NOMO-1 (cell line): ENCODE measurements around the gene HCCS.
"Not testable (repeated sequence)": the region's sequence is repeated elsewhere in the genome, so short reads cannot be mapped to it uniquely, and the experiment has no call there.

Experiments used
- DNase-seq, 2 experiments: peaks; one replicate each; lab custom pipeline; 2025; ENCODE audit not compliant: unreplicated experiment in 2 of 2; lab: John Stamatoyannopoulos, UW

HCCS gene

DNA sequence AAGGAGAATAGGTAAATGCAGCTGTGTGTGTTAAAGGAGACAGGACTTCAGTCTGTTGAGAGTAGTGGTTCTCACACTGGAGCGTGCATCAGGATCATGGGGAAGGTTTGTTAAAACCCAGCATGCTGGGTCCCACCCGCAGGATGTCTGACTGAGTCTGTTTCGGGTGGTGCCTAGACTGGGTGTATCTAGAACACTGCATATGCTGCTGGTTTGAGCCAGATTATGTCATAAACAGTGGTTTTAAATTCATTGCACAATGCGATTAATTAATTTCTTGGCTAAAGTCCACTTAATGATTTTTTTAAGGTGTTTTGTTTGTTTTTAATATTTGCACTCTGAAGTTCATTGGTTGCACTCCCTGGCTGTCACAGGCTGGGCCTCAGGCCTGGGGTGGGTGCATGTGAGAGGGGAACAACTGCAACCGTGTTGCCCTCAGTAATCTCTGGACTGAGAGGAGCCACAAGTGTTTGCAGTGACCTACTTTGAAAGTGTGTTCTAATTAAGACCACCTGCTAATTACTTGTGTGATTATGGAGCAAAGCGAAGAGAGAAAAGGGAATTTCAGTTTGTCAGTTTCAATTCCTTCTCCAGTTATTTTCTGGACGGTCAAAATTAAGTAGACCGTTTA is 8.3 kb downstream of the HCCS start:
- DNase-seq, result no peak

DNA sequence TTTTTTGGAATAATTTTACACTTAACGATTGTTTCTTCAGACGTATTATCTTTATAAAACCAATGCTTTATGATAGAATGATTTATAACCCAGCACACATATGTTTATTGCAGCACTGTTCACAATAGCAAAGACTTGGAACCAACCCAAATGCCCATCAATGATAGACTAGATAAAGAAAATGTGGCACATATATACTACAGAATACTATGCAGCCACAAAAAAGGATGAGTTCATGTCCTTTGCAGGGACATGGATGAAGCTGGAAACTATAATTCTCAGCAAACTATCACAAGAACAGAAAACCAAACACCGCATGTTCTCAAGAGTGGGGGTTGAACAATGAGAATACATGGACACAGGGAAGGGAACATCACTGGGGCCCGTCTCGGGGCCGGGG is 12.0 kb downstream of the HCCS start:
- not testable (repeated sequence) for DNase-seq

DNA sequence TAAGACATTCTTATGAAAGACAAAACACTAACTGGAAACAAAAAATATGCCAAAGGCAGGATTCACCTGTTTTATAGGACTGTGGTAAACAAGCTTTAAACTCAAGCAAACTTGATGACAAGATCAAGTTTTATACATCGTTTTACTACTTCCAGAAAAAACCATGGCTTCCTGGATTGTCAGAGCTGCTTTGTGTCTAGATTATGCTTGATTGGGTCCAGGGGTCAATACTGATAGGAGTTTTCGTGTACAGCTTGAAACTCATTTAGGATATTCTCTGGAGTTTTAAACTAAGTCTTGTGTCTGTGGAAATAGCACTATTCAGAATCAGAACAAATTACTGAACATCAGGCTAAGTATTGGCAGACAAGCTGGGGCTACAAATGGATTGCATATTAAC is 13.0 kb downstream of the HCCS start:
- DNase-seq, result no peak

DNA sequence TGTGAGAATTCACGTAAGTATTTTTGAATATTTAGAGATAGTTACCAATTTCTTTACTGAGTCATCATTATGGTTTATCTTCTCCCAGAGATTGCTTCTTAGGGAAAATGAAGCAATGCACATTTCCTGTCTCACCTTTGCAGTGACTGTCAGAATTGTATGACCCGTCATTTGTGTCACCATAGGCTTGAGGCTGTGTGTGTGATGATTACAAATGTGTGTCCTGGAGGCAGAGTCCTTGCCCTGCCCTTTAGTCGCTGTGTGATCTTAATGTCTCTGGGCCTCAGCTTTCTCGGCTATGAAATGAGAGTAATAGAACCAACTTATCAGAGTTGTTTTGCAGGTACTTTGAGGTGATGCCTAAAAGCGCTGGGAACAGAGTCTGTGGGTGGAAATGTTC is 13.9 kb downstream of the HCCS start:
- DNase-seq, result no peak

DNA sequence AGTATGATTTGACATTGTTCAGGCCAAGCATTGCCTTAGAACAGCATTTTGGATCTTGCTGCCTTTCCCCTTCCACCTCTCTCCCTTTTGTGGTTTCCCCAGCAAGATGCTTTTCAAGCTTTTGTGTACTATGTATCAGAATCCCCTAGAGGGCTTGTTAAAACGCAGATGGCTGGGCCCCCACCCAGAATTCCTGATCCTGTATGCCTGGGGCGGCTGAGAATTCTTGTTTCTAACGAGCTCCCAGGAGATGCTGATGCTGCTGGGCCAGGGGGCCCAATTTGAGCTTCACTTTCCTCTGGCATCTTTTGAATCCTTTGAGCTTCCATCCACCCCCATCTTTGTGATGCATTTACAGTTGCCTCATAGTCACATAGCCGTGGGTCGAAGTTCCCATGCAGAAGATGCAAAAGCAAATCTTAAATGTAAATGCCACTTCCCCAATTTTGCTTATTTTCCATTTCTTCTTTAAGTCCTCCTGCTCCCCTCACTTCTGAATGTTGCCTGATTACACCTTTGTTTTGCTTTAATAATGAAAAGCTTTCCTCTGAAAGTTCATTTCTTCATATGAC is 18.5 kb downstream of the HCCS start:
- DNase-seq, result no peak

DNA sequence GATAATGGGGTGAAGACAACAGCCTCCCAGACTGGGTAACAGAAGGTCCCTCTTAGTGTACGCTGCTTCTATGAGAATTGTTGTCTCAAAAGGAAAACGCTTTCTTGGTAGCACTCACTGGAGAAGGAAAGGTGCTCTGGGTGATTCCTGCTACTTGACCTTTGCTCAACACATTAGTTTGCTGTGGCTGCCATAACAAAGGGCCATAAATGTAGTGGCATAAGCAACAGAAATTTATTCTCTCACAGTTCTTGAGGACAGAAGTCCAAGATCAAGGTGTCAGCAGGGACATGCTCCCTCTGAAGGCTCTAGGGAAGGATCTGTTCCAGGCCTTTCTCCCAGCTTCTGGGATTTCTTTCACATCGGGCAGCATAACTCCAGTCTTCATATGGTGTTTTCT is 19.0 kb downstream of the HCCS start:
- DNase-seq, result no peak

DNA sequence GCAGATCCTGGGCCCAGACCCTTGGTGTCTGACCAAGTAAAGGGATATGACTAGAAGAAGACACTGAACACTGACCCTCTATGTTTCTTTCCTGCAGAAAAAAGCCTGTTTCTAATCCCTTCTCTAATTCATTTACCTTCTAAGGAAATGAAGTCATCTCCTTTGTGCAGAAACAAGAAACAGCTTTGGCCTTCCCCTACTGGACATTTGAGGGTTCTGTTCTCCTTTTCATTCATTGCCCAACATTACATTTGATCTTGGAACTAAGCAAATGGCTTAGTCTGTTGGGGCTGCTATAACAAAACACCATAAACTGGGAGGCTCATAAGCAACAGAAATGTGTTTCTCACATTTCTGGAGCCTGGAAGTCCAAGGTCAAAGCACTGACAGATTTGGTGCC is 20.0 kb downstream of the HCCS start:
- DNase-seq, result peak in 1 of 2 experiments; percentile 9

DNA sequence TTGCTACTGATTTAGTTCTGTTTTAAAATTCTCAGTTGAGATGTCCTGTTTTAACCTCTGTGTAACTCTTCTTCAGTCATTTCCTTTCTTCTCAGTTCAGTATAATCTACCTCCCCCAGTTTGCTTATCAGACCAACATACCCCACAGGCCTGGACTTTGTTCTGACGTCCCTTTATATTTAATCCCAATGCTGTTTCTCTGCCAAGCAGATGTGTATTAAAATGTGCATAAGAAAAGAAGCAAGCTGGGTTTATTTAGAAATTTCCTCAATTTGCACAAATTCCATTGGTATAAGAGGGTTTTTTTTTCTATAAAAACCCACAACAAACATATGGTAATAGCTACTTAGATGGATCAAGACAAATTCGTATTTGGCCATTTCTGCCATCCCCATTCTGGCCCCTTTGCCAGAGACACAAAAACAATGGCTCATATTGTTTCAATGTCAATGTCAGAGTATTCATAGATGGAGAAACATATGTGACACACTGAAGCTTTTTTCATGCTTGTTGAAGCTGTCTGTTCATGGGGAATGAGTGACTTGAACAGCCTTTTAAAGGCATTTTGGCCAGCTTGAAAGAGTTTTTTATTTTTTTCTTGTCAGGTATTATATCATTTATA is 24.5 kb downstream of the HCCS start:
- DNase-seq, result no peak

DNA sequence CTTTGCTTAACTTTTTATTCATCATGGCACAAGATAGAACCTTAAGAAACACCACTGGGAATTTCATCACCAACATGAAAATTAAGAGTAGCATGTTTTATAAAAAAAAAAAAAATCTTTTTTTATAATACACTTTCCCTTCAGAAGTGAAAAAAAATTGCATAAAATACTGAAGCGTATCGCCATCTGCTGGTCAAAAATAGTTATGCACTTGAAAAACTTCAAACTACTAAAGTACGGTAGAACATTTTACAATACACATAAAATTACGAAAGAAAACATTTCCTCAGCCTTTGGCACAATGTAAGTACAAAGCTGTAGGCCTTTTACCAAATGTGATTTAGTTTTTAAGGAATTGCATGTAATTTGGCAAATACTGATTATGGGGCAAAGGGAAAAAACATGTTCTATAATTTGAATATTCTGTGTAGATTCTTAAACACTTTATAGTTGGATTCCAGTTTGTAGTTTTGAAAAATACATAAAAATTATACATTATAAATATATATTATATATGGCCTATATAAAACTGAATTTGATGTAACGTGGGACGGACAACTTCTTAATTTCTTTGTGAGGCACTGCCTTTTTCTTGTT is 26.5 kb downstream of the HCCS start:
- DNase-seq, result peak in 1 of 2 experiments; percentile 40

DNA sequence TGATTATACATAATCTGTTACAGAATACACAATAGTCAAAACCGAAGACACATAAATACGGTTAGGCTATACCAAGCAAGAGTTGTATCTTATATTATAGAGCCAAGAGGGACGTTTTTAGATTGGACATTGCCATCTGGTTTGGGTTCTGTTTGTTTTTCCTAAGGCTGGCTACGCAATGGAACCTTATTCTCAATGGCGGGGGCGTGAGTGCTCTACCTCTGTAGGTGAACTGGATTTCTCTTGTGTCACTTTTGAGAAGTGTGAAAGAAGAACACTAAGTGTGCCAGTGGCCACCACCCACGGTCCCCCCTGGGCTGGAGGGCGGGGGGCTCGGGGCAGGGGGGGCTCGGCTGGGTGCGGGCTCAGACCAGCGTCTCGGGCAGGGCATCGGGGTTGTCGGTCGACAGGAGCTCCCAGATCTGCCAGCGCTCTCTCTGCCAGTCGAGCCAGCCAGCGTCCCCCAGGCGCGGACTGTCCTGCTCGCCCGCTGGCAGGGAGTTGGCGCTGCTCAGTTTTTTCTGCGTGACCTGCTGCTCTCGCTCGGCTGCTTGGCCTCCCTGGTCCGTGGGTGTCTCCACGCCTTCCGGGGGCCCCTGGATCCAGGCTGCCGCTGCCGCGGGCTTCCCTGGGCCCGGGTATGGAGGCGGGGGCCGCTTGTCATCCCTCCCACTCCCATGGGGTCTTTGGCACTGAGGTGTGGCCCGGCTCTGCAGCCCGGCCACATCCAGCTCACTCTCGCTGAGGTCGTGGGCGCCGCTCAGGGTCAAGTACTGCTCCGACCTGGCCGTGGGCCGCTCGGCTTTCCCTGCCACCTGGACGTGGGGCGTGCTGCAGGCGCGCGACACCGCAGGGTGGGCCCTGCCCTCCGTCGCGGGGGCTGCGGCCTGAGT is 27.6 kb downstream of the HCCS start:
- no peak for DNase-seq

DNA sequence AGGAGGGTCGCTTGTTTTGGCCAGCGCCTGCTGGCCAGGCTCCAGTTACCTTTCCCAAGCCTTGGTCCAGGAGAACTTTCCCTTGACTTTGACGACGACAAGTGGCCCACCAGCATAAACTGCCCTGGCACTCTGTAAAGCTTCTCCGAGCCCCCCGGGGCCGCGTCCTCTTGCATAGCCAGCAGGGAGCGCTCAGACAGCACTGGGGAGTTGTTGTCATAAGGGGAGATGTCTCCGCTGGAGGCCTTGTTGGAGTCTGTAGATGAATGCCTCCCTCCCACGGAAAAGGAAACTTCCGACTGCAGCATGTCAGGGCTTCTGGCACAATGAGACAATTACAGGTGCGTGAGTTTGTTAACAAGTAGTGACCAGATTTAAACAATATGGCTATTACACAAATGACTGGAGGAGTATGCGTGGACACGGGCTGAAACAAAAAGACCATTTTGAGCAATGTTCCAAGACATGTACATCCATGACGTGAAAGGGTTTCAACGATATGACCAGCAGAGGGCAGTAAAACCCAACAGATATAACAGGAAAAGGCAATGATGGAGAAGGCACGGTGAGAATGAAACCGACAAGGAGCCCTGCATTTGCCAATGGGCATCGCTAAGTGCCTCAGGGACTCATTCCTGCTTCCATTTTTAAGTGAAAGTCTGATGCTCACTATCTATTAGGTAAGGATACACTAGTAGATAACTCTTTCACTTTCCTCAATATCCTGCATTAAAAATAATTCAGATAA is 33.0 kb downstream of the HCCS start:
- DNase-seq, result peak; percentile 27 to 64

DNA sequence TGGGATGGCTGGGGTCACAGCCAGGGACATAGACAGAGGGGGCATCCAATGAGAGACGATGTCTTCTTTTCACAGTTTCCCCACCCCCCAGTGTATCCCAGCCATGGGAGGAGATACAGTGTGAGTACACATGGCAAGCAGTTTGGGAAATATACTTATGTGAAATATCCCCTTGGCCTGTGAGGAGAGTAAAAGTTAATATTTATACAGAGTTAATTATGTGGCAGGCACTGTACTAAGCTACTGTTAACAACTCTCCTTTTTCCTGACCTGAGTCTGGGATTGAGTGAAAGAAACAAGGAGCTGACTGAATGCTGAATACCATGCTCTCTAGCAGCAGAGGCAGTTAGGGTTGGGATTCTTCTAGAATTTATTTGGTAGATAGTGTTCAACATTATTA is 35.3 kb downstream of the HCCS start:
- DNase-seq, result no peak

DNA sequence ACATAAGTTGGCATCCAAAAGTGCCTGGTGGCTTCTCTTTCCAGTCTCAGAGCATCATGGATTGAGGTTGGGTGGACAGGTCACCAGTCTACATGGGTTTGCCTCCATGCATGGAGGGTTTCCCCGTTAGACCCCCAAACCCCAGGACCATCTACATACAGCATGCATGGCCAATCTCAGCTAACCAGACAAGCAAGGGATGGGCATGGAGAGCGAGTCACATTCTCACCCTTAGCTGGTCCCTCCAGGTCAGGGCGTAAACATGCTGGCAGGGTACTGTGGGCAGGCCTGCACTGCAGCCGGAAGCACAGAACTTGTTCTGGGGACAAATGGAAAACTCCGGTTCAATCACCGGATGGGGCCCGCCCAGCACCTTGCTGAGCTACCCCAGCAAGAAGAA is 37.3 kb downstream of the HCCS start:
- no peak for DNase-seq

DNA sequence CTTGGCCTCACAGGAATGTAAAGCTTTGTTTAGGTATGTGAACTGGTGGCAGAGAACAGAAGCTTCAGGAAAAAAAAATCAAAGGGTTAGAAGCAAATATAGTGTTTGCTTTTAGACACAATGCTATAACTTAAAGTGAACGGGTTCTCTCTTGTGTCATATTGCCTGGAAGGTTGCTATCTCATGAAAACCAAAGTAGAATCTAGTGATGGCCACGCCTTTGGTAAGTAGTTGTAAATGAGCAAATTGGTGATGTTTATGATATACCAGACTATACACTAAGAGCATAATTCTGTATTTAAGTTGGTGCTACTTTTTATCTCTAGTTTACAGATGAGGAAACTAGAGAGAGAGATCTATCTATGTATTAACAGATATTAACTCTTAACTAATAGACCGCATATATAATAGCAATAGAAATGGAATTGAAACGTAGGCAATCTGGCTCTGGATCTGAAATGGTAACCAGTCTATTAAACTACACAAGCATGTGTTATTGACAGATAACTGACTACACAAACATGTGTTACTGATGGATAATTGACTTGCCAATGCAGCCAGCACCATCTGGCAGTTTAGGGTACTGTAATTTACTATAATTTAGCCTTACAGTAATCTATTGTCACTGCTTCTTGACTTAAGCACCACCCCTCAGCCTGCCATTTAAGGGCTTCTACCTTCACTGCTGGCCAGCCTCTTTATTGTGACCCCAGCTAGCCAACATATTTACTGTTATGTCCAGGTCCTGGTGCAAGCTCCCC is 40.8 kb downstream of the HCCS start:
- DNase-seq, result no peak

DNA sequence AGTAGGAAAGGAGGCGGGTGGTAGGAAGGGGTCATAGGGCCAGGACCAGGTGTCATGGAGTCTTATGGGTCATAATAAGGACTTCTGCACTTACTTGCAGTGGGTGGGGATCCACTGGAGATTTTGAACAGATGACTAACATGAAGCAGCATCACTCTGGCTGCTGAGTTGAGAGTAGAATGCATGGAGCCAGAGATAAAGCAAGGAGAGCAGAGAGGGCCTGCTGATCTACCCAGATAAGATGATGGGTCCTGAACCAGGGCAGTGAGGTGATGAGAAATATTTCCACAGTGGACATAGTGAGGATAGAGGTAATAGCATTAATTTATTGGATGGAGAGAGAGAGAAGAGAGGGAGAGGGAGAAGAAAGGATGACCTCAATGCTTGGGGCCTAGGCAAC is 48.0 kb downstream of the HCCS start:
- no peak for DNase-seq

DNA sequence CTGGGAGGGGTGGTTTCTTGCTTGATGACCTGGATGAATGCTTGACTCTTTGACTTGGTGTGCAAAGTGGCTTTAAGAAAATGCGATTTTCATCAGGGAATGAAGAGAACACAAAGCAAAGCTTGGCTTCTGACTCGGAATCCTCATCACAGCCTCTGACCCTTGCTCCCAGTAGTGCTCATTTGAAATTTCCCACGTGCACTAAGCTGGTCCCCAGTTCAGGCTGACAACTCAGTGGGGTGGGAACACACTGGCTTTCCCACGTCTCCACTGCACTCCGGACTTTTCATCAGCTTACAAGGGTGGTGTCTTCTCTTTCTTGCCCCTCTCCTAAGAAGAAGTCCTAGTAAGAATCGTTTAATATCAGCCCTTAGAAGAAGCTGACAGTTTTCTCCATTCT is 53.3 kb downstream of the HCCS start:
- no peak for DNase-seq

DNA sequence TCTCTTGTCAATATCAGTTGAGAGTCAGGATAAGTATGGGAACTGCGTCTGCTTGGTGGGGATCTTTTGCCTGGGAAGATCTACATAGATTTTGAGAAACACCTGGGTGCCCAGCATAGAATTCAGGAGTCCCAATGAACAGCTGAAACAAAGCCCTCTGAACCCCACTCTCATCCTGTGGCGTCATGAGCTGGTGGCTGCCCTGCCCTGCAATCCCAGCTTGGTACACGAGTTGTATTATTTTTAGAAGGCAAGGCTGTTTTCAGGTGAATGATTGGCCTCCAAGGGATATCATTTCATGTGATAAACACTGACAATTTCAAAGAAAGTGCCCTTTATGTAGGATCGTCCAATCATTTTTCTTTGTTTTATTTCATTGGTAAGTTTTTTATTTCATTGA is 60.8 kb downstream of the HCCS start:
- no peak for DNase-seq

DNA sequence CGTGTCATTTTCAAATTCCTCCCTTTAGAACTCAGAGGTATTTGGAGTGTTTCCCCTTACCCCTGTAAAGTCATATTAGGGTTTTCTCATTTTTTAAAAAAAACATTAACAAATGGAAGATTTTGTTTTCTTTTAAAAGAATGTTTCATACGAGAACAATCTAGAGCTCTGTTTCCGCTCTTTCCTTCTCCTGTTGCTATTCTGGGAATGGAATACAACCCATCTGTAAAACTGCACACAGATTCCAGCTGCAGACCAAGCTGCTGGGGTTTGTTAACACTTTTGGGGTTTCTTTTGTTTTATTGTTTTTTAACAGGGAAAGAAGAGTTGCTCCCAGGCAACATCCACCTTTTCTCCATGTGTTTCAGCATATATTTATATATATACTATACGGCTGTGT is 61.3 kb downstream of the HCCS start:
- no peak for DNase-seq
